Renal pelvis (tissue), 4 donors: ENCODE data around the gene AOPEP. TPM values are rescaled to one million over a fixed set of nuclear protein-coding genes. Genes with fewer than 3 reads are reported as not detected.

Source experiments
- DNase-seq: peaks from one replicate; pipeline ENCODE4 v3.0.0-alpha.2; 2013
- polyA plus RNA-seq, 3 donors: library from polyadenylated mRNA; unstranded; fragments of 120-200 nt; gene quantifications; one replicate each; pipeline ENCODE4 v1.2.1, GENCODE V29; 2013; ENCODE audit not compliant: insufficient read length in 3 of 3

The AOPEP gene
- polyA plus RNA-seq, 3 donors, result 57.9 to 61.7 (median 59.4) TPM

GRCh38 chr9:94713436-94714215 lies 12.9 kb upstream of the AOPEP start:
- no peak for DNase-seq

DNA sequence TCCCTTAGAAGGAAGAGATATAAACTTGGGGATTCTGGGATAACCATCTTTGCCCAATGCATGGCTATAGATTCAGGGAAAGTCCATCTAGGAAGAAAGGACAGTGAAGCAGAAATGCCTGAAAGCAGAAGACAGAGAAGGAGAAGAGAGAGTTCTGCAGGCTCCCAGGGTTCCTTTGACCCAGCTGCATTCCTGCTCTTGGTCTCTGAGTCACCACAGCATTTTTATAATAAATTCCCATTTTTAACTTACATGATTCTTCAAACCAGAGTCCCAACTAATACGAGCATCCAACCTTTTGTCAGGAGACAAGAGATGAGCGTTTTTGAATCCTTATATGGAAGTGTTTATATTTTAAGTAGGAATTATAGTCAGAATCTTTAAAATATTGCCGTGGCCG lies 12.0 kb upstream of the AOPEP start:
- no peak for DNase-seq

DNA sequence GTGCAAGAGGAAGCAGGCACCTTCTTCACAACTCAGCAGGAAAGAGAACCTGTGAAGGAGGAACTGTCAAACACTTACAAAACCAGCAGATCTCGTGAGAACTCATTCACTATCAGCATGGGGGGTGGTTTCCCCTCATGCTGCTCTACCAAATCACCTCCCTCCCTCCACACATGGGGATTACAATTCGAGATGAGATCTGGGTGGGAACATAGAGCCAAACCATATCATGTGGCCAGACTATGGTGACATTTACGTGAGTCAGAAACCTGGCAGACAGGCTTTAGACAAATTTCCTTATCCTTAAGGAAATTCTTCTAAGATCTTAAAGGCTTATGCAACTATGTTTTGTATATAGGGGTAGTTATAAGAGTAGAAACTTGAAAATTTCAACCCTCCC lies 8.7 kb upstream of the AOPEP start:
- no peak for DNase-seq

GRCh38 chr9:94718936-94719335 lies 7.6 kb upstream of the AOPEP start:
- no peak for DNase-seq

DNA sequence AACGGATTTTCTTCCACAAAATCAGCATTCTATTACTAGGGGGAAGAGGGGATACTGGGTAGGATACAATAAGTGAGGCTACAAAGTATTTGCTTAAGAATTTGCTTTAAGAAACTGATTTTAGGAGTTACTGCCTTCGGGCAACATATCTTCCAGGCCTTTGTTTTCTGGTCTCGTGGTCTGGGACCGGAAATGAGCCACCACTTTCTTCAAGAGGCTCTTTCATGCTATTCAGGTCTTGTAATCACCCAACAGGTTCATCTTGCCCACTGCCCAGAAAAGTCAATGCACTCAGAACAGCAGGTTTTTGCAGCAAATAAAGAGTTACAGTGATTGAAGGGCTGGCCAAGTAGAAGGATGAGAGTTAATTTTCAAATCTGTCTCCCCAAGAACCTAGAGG lies 6.6 kb upstream of the AOPEP start:
- DNase-seq, result no peak

- no peak for DNase-seq
Measured at GRCh38 chr9:94720846-94721549, 5.5 kb upstream of the AOPEP start.

DNA sequence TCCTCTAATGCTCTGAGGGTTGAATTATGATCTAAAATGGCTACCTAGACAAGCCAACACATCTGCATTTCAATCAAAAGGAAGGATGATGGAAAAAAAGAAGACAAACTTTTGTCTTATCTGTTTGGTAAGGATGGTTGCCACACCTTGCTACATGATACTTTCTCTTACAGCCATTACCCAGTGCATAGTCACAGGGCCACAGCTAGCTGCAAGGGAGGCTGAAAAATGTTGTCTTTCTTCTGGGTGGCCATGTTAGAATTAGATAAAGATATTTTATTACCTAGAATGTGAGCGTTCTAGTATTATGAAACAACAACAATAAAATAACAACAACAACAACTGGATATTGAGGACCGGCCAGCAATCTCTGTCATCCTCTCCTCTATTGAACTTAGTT lies 4.7 kb upstream of the AOPEP start:
- DNase-seq, result no peak

- no peak for DNase-seq
Measured at GRCh38 chr9:94725293-94725692, 1.2 kb upstream of the AOPEP start.

DNA sequence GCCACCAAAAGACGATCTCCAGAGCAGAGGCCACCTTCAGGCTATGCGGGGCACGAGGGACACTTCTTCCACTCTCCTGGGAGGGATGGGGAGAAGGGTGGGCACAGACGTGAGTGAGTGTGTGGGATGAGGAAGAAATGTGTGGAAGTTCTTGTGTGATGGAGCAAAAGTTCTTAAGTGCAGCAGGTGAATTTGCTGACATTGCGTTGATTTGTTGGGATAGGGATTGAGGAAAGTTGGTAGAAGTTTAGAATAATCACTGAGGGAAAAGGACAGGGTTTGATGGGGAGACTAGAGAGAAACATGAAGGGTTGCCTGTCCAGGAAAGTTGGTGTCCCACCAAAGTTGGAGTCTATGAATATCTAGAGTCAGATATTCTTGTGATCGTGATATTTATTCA lies 2.2 kb downstream of the AOPEP start:
- no peak for DNase-seq

GRCh38 chr9:94729199-94729598 lies 2.7 kb downstream of the AOPEP start:
- no peak for DNase-seq

DNA sequence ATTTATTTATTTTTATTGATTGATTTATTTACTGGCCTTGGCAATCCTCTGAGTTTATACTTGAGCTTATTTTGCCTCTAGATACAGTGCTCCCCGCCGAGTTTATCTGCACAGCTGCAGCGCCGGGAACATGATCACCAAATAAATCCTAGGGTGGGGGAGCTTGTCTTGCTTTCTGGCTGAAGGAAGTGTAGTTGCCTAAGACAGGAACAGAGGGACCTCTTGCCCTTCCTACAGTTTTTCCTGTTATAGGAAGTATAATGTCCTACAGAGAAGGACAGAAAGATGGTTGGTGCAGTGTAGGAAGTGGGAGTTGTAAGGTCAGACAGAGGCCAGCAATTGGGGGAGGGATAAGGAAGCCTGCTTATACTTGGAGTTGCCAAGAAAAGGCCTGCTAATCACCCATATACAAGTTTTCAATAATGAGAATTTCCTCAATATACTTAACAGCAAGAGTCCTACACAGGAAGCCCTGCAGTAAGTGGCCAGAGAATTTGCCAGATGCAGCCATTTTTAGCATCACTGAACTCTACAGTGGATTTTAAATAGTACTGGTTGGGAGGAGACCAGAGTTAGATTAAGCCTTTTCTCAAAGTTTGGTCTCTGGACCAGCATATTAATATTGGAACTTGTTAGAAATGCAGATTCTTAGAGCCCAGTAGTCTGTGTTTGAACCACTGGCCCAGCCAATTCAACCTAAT lies 7.7 kb downstream of the AOPEP start:
- no peak for DNase-seq

- no peak for DNase-seq
Measured at GRCh38 chr9:94736759-94737158, 10.3 kb downstream of the AOPEP start.

DNA sequence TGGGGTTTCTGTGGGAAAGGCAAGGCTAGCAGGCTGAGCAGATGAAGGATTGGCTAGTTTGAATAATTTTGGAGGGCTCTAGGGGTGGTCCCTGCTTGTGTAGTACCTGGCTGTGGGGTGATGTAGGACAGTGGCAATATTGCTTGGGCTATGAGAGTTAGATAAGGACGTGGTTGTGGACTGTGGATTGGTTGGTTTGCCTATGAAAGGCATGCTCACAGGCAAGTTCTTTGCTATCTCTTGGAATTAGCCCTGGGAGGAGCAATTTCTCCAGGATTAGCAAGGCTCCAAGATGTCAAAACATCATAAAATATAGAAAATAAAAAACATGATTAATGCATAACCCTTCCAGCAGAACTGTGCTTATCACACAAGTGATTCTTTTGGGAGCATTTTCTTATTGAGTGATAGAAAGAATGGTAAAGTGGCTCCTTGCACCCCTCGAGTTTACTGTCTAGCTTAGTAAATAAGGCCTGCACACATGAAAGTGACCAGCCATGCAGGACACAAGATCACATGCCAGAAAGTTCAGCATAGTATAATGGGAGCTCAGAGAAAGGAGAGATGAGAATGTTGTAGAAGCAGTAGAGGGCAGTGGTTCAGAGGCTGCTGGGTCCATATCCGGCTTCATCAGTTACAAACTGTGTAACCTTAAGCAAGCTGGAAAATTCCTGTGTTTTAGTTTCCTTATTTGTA lies 13.8 kb downstream of the AOPEP start:
- DNase-seq, result peak; percentile 48

GRCh38 chr9:94741866-94742265 lies 15.4 kb downstream of the AOPEP start:
- DNase-seq, result no peak

- no peak for DNase-seq
Measured at GRCh38 chr9:94743035-94743954, 16.8 kb downstream of the AOPEP start.

DNA sequence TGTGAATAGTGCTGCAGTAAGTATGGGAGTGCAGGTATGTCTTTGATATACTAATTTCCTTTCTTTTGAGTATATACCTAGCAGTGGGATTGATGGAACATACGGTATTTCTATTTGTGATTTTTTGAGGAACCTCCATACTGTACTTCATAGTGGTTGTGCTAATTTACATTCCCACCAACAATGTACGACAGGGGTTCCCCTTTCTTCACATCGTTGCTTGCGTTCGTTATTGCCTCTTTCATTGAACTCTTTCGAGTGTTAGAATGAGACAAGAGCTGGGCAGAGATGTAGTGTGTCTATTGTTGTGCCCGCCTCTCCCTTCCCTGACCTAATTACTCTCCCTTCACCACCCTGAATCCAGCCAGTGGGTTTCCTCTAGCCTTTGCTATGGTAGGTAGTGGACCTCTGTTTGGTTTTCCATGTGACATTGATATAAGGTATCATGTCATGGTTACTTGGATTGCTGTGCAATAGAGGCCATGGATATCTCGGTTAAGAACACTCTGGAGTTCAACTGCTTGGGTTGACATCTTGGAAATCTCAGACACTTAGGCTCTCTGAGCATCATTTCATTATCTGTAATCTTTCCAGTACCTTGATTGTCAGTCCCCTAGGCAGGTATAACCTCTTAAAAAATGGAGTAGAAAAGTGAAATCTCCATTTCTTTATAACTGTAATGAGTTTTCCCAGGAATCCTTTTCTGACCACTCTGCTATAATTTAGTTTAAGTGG lies 19.5 kb downstream of the AOPEP start:
- DNase-seq, result no peak

- peak; percentile 54 for DNase-seq
Measured at GRCh38 chr9:94746541-94747370, 20.3 kb downstream of the AOPEP start.

- no peak for DNase-seq
Measured at GRCh38 chr9:94754976-94755475, 28.5 kb downstream of the AOPEP start.

DNA sequence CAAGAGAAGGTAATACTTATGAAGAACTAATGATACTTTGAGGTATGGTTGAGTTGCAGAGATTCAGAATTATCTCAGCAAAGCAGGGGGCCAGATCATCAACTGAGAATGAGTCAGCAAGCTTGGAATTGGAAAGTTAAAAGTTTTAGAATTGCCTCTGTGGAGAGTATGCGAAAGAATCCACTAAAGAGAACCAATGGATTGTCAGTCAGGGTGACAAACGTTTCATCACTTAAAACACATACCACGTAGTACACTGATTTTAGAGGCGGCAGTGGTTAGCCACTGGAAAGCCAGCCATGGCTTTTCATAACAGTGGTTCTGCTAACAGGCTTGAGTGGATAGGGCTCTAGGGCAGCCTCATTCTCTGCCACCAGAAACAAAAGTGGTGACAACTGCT lies 30.7 kb downstream of the AOPEP start:
- no peak for DNase-seq
